GM11168 (cell line): ENCODE results near the gene ALDH3A2.
"Not testable (repeated sequence)": the region's sequence is repeated elsewhere in the genome, so short reads cannot be mapped to it uniquely, and the experiment has no call there.

Experiments used
- in situ Hi-C: fragments of 300-500 bp; cut with MboI; formaldehyde crosslinking; loops from one replicate; pipeline ENCODE4 v1.12.0; 2022; ENCODE audit warnings: low sequenced_read_pairs; ENCODE audit not compliant: unreplicated experiment

The ALDH3A2 gene

GRCh38 chr17:19672009-19672750, 23.6 kb downstream of the ALDH3A2 start:
- in situ Hi-C loops, result no loop called here

DNA sequence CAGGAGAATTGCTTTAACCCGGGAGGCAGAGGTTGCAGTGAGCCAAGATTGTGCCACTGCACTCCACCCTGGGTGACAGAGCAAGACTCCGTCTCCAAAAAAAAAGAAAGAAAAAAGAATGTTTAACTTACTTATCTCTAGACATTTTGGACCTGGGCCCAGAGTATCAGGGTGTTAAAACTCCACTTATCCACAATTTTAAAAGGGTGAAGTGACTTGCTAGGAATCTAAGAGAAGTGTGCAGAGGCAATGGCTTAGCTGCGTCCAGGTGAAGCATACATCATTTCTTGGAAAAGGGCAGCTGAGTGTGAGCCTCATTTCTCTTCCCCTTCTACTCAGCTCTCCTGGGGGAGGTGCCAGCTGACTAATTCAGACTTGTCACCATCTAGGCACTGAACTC, 25.1 kb downstream of the ALDH3A2 start:
- in situ Hi-C loops, result no loop called here

DNA sequence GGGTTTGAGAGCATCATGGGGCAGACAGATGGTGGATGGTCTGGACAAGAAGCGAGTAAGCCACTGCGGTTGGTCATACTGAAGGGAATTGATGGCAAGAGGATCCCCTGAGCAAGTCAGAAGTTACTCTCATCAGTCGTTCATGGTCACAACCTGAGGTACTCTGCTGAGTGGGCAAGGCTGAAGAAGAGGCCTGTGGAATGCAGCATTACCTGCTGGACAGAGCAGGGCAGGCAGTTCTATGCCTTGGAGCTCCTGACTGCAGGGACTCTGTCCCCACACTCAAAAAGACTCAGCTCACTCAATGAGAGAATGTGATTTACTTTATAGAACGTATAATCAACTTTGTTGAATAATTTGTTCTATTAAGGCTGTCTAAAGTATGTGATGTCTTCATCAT, 28.3 kb downstream of the ALDH3A2 start:
- in situ Hi-C loops, result no loop called here

GRCh38 chr17:19677736-19678379, 29.3 kb downstream of the ALDH3A2 start:
- in situ Hi-C loops, result no loop called here

- in situ Hi-C loops, result no loop called here
These were observed 30.3 kb downstream of the ALDH3A2 start for GRCh38 chr17:19678581-19679453.

DNA sequence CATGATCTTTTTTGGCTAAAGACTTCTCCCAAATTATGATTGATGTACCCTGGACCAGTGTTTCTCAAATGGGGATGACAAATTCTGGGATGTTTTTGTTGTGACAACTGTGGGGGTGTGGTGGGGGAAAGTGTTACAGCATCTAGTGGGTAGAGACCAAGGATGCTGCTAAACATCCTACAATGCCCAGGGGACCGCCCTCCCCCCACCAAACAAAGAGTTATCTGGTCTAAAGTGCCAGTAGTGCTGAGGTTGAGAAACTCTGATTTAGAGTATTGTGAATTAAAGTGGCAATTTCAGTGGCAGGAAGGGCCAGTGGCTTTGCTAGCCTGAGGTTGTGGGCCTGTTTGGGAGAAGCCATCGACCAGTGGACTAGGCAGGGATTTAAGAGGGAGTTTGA, 34.6 kb downstream of the ALDH3A2 start:
- in situ Hi-C loops, result no loop called here

DNA sequence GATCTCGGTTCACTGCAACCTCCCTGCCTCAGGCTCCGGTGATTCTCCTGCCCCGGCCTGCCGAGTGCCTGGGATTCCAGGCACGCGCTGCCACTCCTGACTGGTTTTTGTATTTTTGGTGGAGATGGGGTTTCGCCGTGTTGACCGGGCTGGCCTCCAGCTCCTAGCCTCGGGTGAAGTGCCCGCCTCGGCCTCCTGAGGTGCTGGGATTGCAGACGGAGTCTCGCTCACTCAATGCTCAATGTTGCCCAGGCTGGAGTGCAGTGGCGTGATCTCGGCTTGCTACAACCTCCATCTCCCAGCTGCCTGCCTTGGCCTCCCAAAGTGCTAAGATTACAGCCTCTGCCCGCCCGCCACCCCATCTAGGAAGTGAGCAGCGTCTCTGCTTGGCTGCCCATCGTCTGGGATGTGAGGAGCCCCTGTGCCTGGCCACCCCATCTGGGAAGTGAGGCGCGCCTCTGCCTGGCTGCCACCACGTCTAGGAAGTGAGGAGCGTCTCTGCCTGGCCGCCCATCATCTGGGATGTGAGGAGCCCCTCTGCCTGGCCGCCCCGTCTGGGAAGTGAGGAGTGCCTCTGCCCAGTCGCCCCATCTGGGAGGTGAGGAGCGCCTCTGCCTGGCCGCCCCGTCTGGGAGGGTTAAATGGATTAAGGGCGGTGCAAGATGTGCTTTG, 36.5 kb downstream of the ALDH3A2 start:
- in situ Hi-C loops, result not testable (repeated sequence)

GRCh38 chr17:19686400-19687090, 38.0 kb downstream of the ALDH3A2 start:
- in situ Hi-C loops, result no loop called here

DNA sequence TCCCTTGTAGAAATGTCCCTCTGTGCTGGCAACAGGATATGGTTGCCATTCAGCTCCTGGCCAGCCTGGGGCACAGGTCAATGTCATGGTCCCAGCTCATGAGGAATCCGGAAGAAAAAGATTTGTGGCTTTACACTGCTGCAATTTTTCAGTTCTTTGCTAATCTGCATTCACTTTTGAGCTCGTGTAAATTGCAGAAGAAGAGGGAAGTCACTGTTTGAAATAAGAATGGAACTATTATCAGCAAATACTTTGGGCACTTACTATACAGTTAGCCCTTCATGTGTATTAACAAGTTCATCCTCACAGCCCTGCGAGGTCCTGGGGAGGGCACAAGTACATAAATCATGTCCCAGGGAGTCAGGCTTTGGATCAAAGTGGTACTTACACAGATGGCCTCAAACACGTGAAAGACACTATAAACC, 53.7 kb downstream of the ALDH3A2 start:
- in situ Hi-C loops, result no loop called here

DNA sequence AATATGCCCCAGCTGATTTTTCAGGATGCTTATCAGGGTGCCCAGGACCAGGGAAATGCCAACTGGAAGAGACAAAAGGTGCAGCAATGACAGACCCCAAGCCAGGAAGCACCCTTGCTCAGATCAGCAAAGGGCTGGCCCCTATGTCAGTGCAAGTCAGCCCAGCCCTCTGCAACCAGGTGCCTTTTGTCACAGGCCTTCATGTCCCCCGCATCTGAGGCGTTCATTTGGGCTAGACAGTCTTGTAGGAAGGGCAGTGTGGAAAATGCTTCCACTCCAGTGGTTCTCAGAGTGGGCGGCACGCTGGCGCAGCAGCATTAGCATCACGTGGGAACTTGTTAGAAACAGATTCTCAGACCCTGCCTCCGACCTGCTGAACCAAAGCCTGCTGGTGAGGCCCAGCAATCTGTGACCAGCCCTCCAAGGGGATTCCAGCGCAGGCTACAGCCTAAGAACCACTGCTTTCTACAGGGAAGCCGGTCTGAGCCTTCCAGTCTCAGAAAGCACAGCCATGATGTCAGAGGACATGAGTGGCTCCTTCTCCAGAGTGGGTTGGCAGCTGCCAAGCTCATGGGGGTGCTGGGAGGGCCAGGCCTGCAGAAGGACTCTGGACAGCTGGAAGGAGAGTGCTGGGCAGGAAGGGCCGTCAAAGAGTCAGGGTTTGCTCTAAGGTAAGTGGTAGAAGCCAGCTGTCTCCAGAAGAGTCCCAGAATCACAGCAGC, 54.7 kb downstream of the ALDH3A2 start:
- in situ Hi-C loops, result no loop called here

- in situ Hi-C loops, result no loop called here
These were observed 55.5 kb downstream of the ALDH3A2 start for GRCh38 chr17:19703828-19704613.

DNA sequence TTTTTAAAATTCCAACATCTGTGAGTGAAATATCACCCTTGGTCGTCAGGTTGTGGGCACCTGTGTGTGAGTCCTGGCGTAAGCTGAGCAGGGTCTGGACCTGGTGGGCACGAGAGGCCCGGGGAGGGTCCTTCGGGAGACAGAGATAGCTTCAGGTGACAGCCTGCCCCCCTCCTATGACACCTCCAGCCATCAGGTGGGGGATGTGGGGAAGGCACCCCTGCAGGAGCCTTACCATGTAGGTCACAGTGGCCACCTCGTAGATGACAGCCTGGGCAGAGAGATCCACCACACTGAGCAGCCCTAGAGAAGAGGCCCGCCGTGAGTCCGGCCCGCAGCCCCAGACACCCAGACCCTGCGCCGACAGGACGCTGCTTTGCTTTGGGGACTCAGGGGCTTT, 56.6 kb downstream of the ALDH3A2 start:
- in situ Hi-C loops, result no loop called here

DNA sequence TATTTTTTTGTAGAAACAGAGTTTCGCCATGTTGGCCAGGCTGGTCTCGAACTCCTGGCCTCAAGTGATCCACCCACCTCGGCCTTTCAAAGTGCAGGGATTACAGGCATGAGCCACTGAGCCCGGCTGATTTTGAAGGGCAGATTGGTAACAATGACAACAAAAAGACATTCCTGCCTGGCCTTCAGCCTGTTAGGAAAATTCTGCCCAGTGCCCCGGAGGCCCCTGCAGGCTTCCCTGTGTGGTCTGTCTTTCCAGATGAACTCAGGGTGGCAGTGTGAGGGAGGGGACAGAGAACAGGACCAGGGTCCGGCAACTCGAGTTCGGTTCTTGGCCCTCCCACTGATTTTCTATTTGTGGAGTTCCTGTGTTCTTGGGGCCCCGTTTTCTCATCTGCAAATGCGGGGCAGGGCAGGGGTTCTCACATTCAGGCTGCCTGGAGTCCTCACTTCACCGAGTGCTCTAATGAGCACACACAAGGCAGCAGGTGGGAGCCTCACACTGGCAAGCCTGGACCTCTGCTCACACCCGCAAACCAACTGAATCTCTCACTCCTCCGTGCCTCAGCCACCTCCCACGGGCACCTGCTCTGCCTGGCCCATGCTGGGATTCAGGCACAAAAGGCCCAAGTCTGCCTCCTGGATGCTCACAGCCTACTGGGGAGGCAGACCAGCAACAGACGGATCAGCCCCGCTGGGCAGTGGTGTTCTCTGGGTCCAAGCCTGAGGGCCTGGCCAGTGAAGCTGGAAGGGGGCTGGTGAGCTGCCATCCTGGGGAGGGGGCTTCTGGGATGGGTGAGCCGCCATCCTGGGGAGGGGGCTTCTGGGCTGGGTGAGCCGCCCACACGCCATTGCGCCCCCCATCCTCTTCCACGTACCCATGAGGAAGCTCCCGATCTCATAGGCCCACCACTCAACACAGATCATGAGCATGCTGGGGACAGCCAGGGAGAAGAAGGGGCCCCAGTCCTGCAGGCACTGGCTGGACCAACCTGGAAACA, 57.5 kb downstream of the ALDH3A2 start:
- in situ Hi-C loops, result no loop called here

GRCh38 chr17:19706791-19707727, 58.5 kb downstream of the ALDH3A2 start:
- in situ Hi-C loops, result no loop called here

DNA sequence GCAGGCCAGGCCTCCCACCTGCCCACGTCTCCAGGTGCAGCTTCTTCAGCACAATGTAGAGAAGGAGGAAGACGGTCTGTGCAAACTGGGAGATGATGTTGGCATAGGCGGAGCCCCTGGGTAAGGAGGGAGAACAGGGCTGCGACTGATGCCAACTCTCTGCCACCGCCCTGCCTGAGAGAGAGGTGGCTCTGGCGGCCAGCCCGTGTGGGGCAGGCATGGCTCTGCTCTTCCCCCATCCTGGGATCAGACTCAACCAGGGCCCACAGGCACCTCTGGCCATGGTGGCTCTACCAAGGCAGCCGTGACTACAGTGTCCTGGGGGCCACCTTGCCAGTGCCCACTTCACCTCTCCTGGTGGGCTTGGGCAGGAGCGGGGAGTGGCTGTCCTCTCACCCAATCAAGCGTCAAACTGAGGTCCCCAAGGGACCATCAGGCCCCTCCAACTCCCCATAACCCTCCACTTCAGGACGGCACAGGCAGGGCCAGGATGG, 59.2 kb downstream of the ALDH3A2 start:
- in situ Hi-C loops, result no loop called here
